ENCODE data around the gene GNGT2.

GNGT2 gene

DNA sequence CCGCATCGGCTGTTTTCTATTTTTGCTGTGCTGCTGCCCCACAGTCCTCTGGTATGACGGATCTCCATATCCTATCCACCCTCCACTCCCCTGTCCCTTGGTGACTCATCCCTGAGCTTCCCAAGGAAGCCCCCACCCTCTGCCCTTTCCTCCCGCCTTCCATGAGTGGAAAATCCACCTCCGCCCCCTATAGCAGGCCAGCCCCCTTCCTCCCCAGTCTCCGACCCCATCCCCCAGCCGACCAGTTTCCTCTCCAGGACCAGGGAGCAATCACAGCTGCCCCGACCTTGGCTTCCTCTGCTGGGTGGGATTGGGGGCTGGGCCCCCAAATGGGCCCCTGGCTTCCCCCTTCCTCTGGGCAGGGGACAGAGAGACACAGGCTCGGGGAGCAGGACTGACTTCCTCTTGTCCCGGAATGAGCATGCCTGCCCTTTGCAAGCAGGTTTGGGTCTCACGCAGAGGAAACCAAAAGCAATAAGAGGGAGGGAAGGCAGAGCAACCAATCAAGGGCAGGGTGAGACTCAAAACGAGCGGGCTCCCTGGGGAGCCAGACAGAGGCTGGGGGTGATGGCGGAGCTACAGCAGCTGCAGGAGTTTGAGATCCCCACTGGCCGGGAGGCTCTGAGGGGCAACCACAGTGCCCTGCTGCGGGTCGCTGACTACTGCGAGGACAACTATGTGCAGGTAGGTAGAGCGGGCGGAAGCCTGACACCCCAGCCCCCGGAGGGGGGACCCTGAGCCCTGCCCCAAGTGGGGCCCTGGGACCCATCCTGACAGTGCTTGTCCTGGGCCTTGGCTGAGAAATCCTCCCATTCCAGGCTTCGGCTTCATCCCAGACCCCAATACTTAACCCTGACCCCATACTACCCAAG lies at the start of gene GNGT2, which contains the start of gene ABI3:
TSS of gene GNGT2 (minus strand) at position 417 of the 872 bp plus-strand sequence. CDS start 3,152 bp downstream, outside the sequence.
TSS of gene ABI3 (plus strand) at position 550 of the 872 bp plus-strand sequence. CDS start at position 568, 18 bp downstream.
- Mint-ChIP-seq H3K4me3 (peak within 1 kb of the TSS; percentile 96), H3K9me3 (no peaks in the 10 kb centered on the region), H3K27ac (ENCODE audit: low read depth) (peak within 1 kb of the TSS; percentile 72), H3K27me3 (no peaks in the 10 kb centered on the region), H3K36me3 (ENCODE audit: insufficient read depth) (peaks cover 9% of the 10 kb centered on the region), H3K4me1 (peaks cover 69% of the 10 kb centered on the region)
- DNase-seq (ENCODE audit: low spot score in 2 of 2) = peak in 1 of 2 donors; percentile 41
- ATAC-seq (replicated peaks; ENCODE audit: extremely low read depth, poor library complexity, severe bottlenecking) = peak; percentile 72

DNA sequence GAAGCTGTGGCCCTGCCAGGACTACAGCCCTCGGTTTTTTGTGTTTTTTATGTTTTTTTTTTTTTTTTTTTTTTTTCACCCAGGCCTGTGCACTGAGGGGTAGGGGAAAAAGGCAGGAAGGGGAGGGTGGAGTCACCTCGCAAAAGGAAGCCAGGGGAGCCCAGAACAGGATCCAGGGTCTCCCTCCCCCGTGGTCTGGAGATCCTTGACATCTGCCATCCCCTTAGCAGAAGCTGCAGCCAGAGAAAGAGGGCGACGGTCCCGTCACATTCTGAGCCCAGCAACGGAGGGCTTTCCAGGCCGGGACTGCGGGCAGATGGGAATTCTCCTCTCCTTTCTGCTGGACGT lies 49.3 kb upstream of the GNGT2 start:
- no peak for DNase-seq (ENCODE audit: low spot score in 2 of 2)
- Mint-ChIP-seq H3K27ac (ENCODE audit: low read depth) (no peak overlapping the region), H3K9me3 (no peaks in the 10 kb centered on the region), H3K4me3 (peak overlapping the region; percentile 74), H3K27me3 (peaks cover 4% of the 10 kb centered on the region), H3K4me1 (peaks cover 8% of the 10 kb centered on the region), H3K36me3 (ENCODE audit: insufficient read depth) (peaks cover 2% of the 10 kb centered on the region)
- no peak for ATAC-seq (replicated peaks; ENCODE audit: extremely low read depth, poor library complexity, severe bottlenecking)

- DNase-seq (ENCODE audit: low spot score in 2 of 2) (no peak), ATAC-seq (replicated peaks; ENCODE audit: extremely low read depth, poor library complexity, severe bottlenecking) (no peak)
- peak overlapping the region; percentile 74 for H3K4me3 Mint-ChIP-seq
- peaks cover 8% of the 10 kb centered on the region for H3K4me1 Mint-ChIP-seq
- H3K36me3 Mint-ChIP-seq (ENCODE audit: insufficient read depth) = peaks cover 2% of the 10 kb centered on the region
- no peak overlapping the region for H3K27ac Mint-ChIP-seq (ENCODE audit: low read depth)
- H3K9me3 Mint-ChIP-seq = no peaks in the 10 kb centered on the region
- H3K27me3 Mint-ChIP-seq = no peaks in the 10 kb centered on the region
Measured at GRCh38 chr17:49258394-49258793, 48.0 kb upstream of the GNGT2 start.

- H3K27me3 Mint-ChIP-seq = no peaks in the 10 kb centered on the region
- DNase-seq (ENCODE audit: low spot score in 2 of 2) (no peak), ATAC-seq (replicated peaks; ENCODE audit: extremely low read depth, poor library complexity, severe bottlenecking) (no peak)
- no peaks in the 10 kb centered on the region for H3K36me3 Mint-ChIP-seq (ENCODE audit: insufficient read depth)
- H3K4me3 Mint-ChIP-seq = no peak overlapping the region
- H3K4me1 Mint-ChIP-seq = no peaks in the 10 kb centered on the region
- H3K27ac Mint-ChIP-seq (ENCODE audit: low read depth) = no peak overlapping the region
- H3K9me3 Mint-ChIP-seq = no peaks in the 10 kb centered on the region
Measured at GRCh38 chr17:49255125-49255524, 44.8 kb upstream of the GNGT2 start.

DNA sequence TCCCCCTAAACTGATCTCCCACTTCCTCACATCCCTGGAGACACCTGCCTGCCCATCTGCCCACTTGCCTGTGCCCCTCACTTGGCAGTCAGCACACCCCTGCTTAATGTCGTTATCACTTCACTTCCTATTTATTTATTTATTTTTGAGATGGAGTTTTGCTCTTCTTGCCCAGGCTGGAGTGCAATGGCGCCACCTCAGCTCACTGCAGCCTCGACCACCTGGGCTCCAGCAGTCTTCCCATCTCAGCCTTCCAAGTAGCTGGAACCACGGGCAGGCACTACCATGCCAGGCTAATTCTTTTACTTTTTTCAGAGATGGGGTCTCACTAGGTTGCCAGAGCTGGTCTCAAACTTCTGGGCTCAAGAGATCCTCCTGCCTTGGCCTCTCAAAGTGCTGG lies 43.7 kb upstream of the GNGT2 start:
- Mint-ChIP-seq H3K4me3 (no peak overlapping the region), H3K9me3 (no peaks in the 10 kb centered on the region), H3K36me3 (ENCODE audit: insufficient read depth) (no peaks in the 10 kb centered on the region), H3K4me1 (no peaks in the 10 kb centered on the region), H3K27ac (ENCODE audit: low read depth) (no peak overlapping the region), H3K27me3 (peaks cover 7% of the 10 kb centered on the region)
- DNase-seq (ENCODE audit: low spot score in 2 of 2) (no peak), ATAC-seq (replicated peaks; ENCODE audit: extremely low read depth, poor library complexity, severe bottlenecking) (no peak)

DNA sequence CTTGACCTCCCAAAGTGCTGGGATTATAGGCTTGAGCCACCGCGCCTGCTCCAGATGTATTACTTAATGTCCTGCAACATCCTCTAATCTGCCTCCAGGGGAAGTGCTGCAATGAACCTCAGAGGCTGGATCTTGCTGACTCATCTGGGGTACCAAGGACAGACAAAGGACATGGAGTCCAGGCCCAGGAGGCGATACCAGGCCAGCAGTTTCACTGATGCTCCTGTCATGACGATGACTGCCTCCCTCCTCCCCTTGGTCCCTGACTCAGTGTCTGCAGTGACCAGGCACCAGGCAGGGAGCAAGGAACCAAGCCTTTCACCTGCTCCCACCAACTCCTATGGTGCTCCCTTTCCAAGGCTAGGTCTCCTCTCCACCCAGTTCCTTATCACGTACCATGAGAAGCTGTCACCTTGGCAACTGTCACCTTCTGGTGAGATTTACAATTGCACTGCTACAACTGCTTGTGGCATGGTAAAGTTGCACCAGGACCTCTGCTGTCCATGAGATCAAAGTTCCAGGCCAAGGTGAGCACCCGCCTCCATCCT lies 41.8 kb upstream of the GNGT2 start:
- H3K4me3 Mint-ChIP-seq = no peak overlapping the region
- no peaks in the 10 kb centered on the region for H3K4me1 Mint-ChIP-seq
- DNase-seq (ENCODE audit: low spot score in 2 of 2) = no peak
- no peaks in the 10 kb centered on the region for H3K9me3 Mint-ChIP-seq
- no peaks in the 10 kb centered on the region for H3K36me3 Mint-ChIP-seq (ENCODE audit: insufficient read depth)
- peaks cover 22% of the 10 kb centered on the region for H3K27me3 Mint-ChIP-seq
- no peak overlapping the region for H3K27ac Mint-ChIP-seq (ENCODE audit: low read depth)
- no peak for ATAC-seq (replicated peaks; ENCODE audit: extremely low read depth, poor library complexity, severe bottlenecking)

- Mint-ChIP-seq H3K36me3 (ENCODE audit: insufficient read depth) (peaks cover 2% of the 10 kb centered on the region), H3K9me3 (no peaks in the 10 kb centered on the region), H3K27me3 (peaks cover 29% of the 10 kb centered on the region), H3K4me3 (no peak overlapping the region), H3K27ac (ENCODE audit: low read depth) (no peak overlapping the region), H3K4me1 (no peaks in the 10 kb centered on the region)
- DNase-seq (ENCODE audit: low spot score in 2 of 2) (no peak), ATAC-seq (replicated peaks; ENCODE audit: extremely low read depth, poor library complexity, severe bottlenecking) (no peak)
Measured at GRCh38 chr17:49249890-49250522, 39.6 kb upstream of the GNGT2 start.

DNA sequence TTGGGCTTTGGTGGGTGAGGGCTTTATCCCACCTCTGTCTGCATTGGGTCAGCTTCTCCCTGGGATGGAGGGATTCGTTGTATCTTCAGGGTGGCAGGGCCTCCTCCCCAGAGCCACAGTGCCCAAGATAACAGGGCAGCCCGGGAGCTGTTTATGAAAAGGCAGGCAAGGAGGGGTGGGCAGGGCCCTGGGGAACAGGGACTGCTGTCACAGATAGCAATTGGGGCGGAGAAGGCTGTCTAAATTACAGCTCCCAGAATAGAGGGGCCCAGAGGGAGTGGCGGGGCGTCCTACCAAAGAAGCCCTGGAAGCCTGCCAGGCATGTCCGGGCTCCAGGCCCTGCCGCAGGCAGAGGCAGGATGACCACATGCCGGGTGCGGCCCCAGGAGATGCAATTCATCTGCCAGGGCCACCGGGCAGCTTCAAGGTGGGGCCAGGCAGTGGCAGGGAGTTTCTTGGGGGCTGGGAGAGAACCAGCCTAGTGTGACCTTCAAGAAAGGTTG lies 39.0 kb upstream of the GNGT2 start:
- Mint-ChIP-seq H3K9me3 (no peaks in the 10 kb centered on the region), H3K4me1 (no peaks in the 10 kb centered on the region), H3K36me3 (ENCODE audit: insufficient read depth) (peaks cover 2% of the 10 kb centered on the region), H3K4me3 (no peak overlapping the region), H3K27me3 (peaks cover 29% of the 10 kb centered on the region), H3K27ac (ENCODE audit: low read depth) (no peak overlapping the region)
- ATAC-seq (replicated peaks; ENCODE audit: extremely low read depth, poor library complexity, severe bottlenecking) (no peak), DNase-seq (ENCODE audit: low spot score in 2 of 2) (no peak)

GRCh38 chr17:49247944-49248343 lies 37.6 kb upstream of the GNGT2 start:
- Mint-ChIP-seq H3K27me3 (peaks cover 29% of the 10 kb centered on the region), H3K4me3 (no peak overlapping the region), H3K9me3 (no peaks in the 10 kb centered on the region)

DNA sequence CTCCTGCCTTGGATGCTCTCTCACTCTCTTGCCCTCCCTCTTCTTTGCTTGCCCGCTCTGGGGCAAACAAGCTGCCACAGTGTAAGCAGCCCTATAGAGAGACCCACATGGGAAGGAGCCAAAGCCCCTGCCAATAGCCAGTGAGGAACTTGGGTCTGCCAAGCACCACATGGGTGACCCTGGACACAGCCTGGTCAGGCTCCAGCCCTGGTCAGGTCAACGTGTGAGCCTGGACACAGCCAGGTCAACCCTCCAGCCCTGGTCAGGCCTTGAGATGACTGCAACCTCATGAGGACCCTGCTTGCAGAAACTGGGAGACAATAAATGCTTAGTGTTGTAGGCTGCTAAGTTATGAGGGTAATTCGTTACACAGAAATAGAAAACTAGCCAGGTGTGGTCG lies 34.5 kb upstream of the GNGT2 start:
- Mint-ChIP-seq H3K4me3 (no peak overlapping the region), H3K27me3 (peaks cover 29% of the 10 kb centered on the region), H3K27ac (ENCODE audit: low read depth) (no peak overlapping the region), H3K9me3 (no peaks in the 10 kb centered on the region), H3K4me1 (no peaks in the 10 kb centered on the region), H3K36me3 (ENCODE audit: insufficient read depth) (peaks cover 2% of the 10 kb centered on the region)
- ATAC-seq (replicated peaks; ENCODE audit: extremely low read depth, poor library complexity, severe bottlenecking) (no peak), DNase-seq (ENCODE audit: low spot score in 2 of 2) (no peak)

More at GRCh38 chr17:49247944-49248343, 37.6 kb upstream of the GNGT2 start:
- H3K36me3 Mint-ChIP-seq (ENCODE audit: insufficient read depth) = peaks cover 2% of the 10 kb centered on the region
- no peak overlapping the region for H3K27ac Mint-ChIP-seq (ENCODE audit: low read depth)
- DNase-seq (ENCODE audit: low spot score in 2 of 2) = no peak
- H3K4me1 Mint-ChIP-seq = no peaks in the 10 kb centered on the region
- no peak for ATAC-seq (replicated peaks; ENCODE audit: extremely low read depth, poor library complexity, severe bottlenecking)

DNA sequence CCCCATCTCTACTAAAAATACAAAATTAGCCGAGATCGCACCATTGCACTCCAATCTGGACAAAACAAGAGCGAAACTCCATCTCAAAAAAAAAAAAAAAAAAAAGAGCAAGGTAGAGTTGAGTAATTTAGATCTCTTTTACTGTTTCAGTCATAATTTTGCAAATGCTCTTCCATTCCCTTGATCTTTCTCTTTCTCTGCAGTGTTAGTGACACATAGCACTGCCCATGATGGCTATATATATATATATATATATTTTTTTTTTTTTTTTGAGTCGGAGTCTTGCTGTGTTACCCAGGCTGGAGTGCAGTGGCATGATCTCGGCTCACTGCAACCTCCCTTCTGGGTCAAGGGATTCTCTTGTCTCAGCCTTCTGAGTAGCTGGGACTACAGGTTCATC lies 32.4 kb upstream of the GNGT2 start:
- peaks cover 13% of the 10 kb centered on the region for H3K27me3 Mint-ChIP-seq
- ATAC-seq (replicated peaks; ENCODE audit: extremely low read depth, poor library complexity, severe bottlenecking) (no peak), DNase-seq (ENCODE audit: low spot score in 2 of 2) (no peak)

DNA sequence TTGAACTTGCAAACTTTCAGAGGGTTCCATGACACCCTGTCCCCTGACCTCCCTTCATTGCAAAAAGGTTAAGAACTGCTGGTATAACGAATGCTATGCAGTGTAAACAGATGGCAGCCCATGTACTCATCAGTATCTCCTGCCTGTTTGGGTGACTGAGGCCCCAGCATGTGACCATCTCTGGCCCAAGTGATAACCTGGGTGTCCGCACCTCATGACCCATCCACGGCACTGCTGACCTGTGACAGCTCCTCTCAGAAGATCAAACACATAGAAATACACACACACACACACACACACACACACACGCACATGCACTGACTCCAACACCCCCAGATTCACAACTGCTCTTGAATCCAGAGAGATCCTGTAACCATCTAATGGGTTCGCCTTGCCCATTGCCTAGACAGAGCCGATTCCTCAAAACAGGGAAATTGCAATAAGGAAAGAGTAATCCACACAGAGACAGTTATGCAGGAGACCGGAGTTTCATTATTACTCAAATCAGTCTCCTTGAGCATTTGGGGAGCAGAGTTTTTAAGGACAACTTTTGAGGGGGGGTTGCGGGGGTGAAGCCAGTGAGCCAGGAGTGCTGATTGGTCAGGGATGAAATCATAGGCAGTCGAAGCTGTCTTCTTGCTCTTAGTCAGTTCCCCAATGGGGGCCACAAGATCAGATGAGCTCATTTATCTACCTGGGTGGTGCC lies 31.5 kb upstream of the GNGT2 start:
- Mint-ChIP-seq H3K27me3 (peaks cover 4% of the 10 kb centered on the region), H3K9me3 (no peaks in the 10 kb centered on the region), H3K4me3 (no peak overlapping the region), H3K27ac (ENCODE audit: low read depth) (no peak overlapping the region), H3K36me3 (ENCODE audit: insufficient read depth) (peaks cover 2% of the 10 kb centered on the region), H3K4me1 (no peaks in the 10 kb centered on the region)
- DNase-seq (ENCODE audit: low spot score in 2 of 2) (no peak), ATAC-seq (replicated peaks; ENCODE audit: extremely low read depth, poor library complexity, severe bottlenecking) (no peak)

More for the DNA sequence above, 32.4 kb upstream of the GNGT2 start:
- Mint-ChIP-seq H3K9me3 (no peaks in the 10 kb centered on the region), H3K4me1 (no peaks in the 10 kb centered on the region), H3K27ac (ENCODE audit: low read depth) (no peak overlapping the region), H3K4me3 (no peak overlapping the region), H3K36me3 (ENCODE audit: insufficient read depth) (peaks cover 2% of the 10 kb centered on the region)

All from central memory CD8-positive, alpha-beta T cell (primary cell).